ENCODE data around the gene ROS1. TPM values are rescaled to one million over a fixed set of nuclear protein-coding genes. Genes with fewer than 3 reads are reported as not detected.
"Not testable (repeated sequence)": the region's sequence is repeated elsewhere in the genome, so short reads cannot be mapped to it uniquely, and the experiment has no call there.

Gene ROS1
- polyA plus RNA-seq (2014; cell fraction: cytosol; rRNA removed): not detected in 2 replicates
- polyA plus RNA-seq (2014; cell fraction: nucleus; rRNA removed): 0.02 TPM in 2 replicates

DNA sequence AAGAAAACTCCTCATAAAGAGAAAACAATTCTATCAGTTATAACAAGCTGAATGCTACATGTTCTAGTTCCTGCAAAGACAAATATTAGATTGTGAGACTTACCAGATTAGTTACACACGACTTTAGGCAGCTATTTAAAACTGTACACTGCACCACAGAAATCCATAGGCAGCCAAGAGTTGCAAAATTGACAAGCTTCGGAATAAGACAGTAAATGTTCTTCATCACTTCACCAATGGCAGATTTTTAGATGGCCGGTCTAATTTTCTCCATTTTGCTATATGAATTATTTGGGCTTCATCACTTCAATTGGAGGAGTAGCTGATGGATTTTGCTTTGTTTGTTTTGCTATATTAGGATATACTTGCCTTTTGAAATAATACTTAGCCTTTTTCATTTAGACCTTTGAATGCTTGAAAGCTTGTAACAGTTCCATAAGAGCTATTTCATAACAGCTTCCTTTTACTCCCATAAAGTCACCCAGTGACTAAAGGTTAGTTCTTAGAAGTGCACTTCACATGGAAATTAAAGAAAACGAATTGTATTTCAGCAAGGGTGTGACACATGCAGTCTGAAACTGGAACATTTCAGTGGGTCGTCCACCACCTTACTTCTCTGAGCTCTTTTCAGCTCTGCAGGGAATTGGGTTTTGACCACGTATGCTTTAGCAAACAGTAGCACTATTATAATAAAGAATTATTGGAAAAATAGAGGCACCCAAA is at the start of gene ROS1:
Gene ROS1, minus strand, starts transcription at position 512 of the 723 bp plus-strand sequence. Its CDS starts 286 bp downstream, at position 226.
- no peak for DNase-seq (ENCODE audit: low spot score)

DNA sequence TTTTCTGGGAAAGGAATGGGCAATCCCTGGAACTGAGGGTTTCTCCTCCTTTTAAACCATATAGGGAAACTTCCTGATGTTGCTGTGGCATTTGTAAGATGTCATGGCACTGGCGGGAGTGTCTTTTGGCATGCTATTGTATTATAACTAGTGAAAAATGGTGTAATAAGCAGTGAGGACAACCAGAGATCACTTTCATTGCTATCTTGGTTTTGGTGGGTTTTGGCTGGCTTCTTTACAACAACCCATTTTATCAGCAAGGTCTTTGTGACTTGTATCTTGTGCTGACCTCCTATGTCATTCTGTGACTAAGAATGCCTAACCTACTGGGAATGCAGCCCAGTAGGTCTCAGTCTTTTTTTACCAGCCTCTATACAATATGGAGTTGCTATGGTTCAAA is 47.7 kb upstream of the ROS1 start:
- DNase-seq (ENCODE audit: low spot score): no peak

DNA sequence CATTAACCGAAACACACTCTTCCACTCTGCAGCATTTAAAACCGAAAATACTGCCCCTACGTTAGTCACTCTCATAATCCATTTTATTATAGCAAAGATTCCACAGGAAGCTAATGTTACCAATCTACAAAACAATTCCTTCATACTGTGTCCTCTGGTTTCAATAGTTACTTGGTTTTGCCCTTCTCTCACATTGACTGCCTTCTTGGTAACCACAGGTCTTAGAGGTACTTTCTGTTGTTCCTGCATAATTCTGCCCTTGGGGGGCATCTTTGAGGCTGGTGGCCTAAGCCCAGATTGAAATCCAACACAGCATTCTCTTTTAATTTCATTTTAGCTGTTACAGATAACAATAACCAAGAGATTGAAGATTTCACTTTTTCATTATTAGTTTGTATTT is 46.9 kb upstream of the ROS1 start:
- no peak for DNase-seq (ENCODE audit: low spot score)

- DNase-seq (ENCODE audit: low spot score): no peak
Observed at GRCh38 chr6:117469791-117470190, 44.0 kb upstream of the ROS1 start.

DNA sequence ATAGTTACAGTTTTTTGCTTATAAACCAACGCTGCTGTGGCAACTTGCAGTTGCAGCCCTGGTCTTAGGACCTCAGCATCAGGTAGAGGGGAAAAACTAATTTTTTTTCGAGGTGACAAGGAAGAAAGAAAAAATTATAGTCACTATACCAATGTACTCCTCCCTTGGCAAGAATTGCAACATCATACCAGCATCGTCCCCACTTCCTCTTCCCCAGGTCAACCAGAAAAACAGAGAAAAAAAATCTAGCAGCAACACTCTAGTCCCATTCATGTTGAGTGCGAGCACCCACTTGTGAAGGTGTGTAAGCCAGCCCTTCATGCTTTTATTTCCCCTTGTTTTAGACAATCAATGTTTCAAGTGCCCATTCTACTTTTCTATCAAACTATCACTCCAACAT is 43.6 kb upstream of the ROS1 start:
- no peak for DNase-seq (ENCODE audit: low spot score)

GRCh38 chr6:117468527-117468926 is 42.8 kb upstream of the ROS1 start:
- DNase-seq (ENCODE audit: low spot score): not testable (repeated sequence)

GRCh38 chr6:117467876-117468275 is 42.1 kb upstream of the ROS1 start:
- DNase-seq (ENCODE audit: low spot score): no peak

- no peak for DNase-seq (ENCODE audit: low spot score)
Observed at GRCh38 chr6:117465691-117466090, 39.9 kb upstream of the ROS1 start.

GRCh38 chr6:117464700-117465099 is 39.0 kb upstream of the ROS1 start:
- DNase-seq (ENCODE audit: low spot score): no peak

GRCh38 chr6:117463762-117464665 is 38.3 kb upstream of the ROS1 start:
- no peak for DNase-seq (ENCODE audit: low spot score)

DNA sequence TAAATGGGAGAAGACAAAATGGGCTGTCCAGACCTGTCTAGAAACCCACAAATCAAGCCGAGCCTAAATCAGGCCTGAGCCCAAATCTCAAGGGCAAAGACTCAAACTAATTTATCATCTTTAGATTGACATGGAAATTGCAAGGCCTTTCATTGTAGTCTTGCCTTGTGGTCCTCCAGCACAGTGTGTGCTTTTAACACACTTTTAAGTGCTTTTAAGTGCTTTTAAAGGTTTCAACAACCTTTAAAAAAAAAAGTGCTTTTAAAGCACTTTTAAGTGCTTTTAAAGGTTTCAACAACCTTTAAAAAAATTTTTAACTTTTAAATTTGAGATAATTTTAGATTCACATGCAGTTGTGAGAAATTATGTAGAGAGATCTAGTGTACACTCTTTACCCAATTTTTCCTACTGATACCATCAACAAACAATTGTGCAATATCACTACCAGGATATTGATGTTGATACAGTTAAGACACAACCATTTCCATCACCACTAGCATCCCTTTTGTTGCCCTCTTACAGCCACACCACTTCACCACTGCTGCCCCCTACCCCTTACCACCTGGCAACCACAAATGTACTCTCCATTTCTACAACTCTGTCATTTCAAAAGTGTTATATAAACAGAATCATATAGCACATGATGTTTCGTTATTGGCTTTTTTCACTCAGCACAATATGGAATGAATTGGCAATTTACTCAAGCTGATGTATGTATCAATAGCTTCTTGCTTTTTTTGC is 33.6 kb upstream of the ROS1 start:
- no peak for DNase-seq (ENCODE audit: low spot score)

DNA sequence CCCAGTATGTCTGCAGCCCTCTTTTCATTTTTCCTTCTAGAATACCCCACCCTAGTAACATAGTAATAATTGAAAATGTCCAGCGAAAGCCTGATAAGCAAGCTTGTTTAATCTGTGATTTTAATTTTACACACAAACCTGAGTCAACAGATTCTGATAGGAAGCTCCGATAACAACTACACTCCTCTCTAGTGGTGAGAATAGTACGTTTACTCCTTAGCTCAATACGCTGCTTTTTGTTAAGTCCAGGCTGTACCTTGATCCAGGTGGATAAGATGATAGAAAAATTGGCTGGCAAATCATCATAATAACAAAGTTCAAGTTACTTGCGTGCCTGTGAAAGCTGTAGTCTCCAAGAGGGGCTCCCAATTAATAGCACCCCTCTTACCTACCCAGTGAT is 31.3 kb upstream of the ROS1 start:
- no peak for DNase-seq (ENCODE audit: low spot score)

GRCh38 chr6:117456250-117456649 is 30.5 kb upstream of the ROS1 start:
- no peak for DNase-seq (ENCODE audit: low spot score)

DNA sequence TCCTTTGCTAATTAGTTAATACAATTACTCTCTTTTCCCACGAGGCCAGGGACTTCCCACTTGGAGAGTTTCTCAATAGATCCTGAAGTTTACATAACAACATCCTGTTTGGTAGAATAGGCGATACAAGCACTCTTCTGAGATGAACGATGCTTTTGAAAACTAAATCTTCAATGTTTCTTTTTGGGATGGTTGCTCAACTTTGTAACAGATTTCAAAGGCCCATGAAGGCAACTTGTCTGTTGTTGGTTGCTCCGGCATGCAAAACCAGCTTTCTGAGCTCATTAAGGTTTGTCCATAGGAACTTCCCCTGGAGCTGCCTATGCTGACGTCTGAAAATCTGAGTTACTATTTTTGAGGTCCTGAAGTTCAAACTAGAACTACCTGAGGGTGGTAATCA is 25.9 kb upstream of the ROS1 start:
- DNase-seq (ENCODE audit: low spot score): no peak

DNA sequence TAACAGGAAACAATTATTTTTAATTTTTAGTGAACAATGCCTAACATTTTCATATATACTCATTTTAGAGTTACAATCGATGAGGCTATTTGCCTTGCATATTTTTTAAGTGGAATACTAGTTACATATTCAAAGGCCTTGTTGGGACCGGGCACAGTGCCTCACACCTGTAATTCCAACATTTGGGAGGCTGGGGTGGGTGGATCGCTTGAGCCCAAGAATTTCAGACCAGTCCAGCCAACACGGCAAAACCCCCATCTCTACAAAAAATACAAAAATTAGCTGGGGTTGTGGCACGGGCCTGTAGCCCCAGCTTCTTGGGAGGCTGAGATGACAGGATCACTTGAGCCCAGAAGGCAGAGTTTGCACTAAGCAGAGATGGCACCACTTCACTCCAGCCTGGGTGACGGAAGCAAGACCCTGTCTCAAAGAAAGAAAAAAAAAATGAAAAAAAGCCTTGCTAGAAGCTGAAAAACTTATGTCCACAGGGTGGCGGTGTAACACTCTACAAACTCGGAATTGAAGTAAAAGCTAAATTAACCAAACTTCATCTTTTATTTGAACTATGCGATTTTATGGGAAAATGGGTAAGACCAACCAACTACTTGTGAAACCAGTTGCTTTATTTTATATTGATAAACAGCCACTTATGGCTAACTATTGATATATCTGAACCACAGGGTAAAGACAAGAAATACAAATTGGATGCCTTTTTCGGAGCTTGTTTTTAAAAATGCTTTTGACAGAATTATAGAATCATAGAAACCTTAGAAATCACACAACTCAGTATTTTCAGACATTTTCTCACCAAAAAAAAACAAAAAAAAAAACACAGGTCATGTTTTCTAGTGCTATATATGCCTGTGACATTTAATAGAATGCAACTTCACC is 24.1 kb upstream of the ROS1 start:
- peak; percentile 74 for DNase-seq (ENCODE audit: low spot score)

DNA sequence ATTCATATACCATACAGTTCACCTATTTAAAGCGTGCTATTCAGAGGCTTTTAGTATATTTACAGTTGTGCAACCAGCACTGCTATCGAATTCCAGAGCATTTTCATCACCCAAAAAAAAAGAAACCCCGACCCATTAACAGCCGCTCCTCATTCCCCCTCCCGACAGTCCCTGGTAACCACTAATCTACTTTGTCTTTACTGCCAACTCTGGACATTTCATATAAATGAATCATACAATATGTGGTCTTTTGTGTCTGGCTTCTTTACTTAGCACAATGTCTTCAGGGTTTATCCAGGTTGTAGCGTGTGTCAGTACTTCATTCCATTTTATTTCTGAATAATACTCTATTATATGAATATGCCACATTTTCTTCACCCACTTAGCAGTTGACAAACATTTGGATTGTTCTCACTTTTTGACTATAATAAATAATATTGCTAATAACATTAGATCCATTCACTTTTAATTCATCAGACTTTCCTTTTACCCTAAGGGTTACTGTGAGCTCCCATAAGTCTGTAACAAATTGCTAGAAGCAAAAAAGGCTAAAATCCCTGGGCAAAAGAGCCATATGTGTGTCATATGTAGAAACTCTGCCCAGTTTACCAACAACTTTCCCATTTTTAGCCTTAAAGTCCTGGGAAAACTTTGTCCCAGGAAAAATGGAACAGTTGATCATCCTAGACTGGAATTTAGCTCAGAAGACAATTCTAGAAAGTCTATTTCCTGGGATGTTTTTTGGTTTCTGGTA is 23.2 kb upstream of the ROS1 start:
- DNase-seq (ENCODE audit: low spot score): no peak

- DNase-seq (ENCODE audit: low spot score): no peak
Observed at GRCh38 chr6:117448011-117448410, 22.3 kb upstream of the ROS1 start.

- DNase-seq (ENCODE audit: low spot score): no peak
Observed at GRCh38 chr6:117446861-117447260, 21.1 kb upstream of the ROS1 start.

DNA sequence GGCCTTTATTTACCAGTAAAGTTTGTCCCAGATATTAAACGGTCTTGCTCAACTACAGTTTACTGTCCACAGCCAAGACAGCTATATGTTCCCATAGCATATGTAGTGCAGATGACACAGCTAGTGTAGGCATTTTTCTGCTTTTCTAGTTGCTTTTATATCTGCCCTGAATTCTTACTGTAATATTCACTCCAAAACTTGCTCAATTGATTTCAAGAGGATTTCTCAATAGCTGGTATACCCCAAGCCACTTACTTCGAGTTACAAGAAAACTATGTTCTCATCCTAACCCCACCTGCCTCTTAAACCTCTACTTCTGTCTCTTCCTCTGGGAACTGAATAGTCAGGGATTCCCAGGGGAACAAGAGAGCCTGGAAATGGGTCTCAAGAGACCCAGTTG is 18.9 kb upstream of the ROS1 start:
- DNase-seq (ENCODE audit: low spot score): no peak

DNA sequence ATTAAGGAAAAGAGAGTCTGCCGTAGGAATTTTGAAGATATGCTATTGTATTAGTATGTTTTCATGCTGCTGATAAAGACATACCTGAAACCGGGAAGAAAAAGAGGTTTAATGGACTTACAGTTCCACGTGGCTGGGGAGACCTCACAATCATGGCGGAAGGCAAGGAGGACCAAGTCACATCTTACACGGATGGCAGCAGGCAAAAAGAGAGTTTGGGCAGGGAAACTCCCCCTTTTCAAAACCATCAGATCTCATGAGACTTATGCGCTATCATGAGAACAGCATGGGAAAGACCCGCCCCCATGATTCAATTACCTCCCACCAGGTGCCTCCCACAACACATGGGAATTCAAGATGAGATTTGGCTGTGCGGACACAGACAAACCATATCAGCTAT is 16.6 kb upstream of the ROS1 start:
- not testable (repeated sequence) for DNase-seq (ENCODE audit: low spot score)

Measured in SK-N-DZ (cell line).